HepG2 (cell line): Measurements from ENCODE around the gene HNRNPM. TPM values are rescaled to one million over a fixed set of nuclear protein-coding genes. Genes with fewer than 3 reads are reported as not detected.

Source experiments
- CENPBD1 ChIP-seq: sonication (generic); formaldehyde crosslinking; IDR thresholded peaks from 2 replicates; pipeline ENCODE4 v1.8.0; 2022; ENCODE audit warnings: missing genetic modification reagents, low read depth, mild to moderate bottlenecking, borderline replicate concordance
- ELF1 ChIP-seq: sonication (generic); formaldehyde crosslinking; IDR thresholded peaks from 2 replicates; pipeline ENCODE4 v1.4.0; 2020; ENCODE audit warnings: missing genetic modification reagents
- HBP1 ChIP-seq: IDR thresholded peaks from 2 replicates; pipeline ENCODE4 v1.6.1; 2016; ENCODE audit warnings: low read depth, control low read depth
- JUNB ChIP-seq: sonication (generic); formaldehyde crosslinking; IDR thresholded peaks from 2 replicates; pipeline ENCODE4 v1.8.0; 2022; ENCODE audit warnings: missing genetic modification reagents, mild to moderate bottlenecking, borderline replicate concordance
- NONO ChIP-seq, 2 experiments: fragments of 450-650 bp in 1 of 2; sonication (generic) in 1 of 2; formaldehyde crosslinking in 1 of 2; IDR thresholded peaks in 1 of 2; conservative IDR thresholded peaks in 1 of 2; 2 replicates each; pipeline versions ENCODE4 v1.6.1 to v1.8.0; 2017 to 2022; ENCODE audit warnings: mild to moderate bottlenecking in 1 of 2, missing genetic modification reagents in 1 of 2, moderate library complexity in 1 of 2
- PHF21A ChIP-seq: sonication (generic); formaldehyde crosslinking; IDR thresholded peaks from 2 replicates; pipeline ENCODE4 v1.5.0; 2020; ENCODE audit warnings: mild to moderate bottlenecking, missing genetic modification reagents
- PLRG1 ChIP-seq: fragments of 450-650 bp; conservative IDR thresholded peaks from 2 replicates; pipeline ENCODE4 v1.6.1; 2016
- SAP130 ChIP-seq: IDR thresholded peaks from 2 replicates; pipeline ENCODE4 v1.6.1; 2016; ENCODE audit warnings: low read depth
- SATB2 ChIP-seq: sonication (generic); formaldehyde crosslinking; IDR thresholded peaks from 2 replicates; pipeline ENCODE4 v1.5.0; 2020; ENCODE audit warnings: missing genetic modification reagents
- SMAD1 ChIP-seq: sonication (generic); formaldehyde crosslinking; IDR thresholded peaks from 2 replicates; pipeline ENCODE4 v1.4.0; 2020; ENCODE audit warnings: missing genetic modification reagents, low read depth, mild to moderate bottlenecking, borderline replicate concordance
- ZBTB2 ChIP-seq: sonication (generic); formaldehyde crosslinking; IDR thresholded peaks from 2 replicates; pipeline ENCODE4 v1.8.0; 2022; ENCODE audit warnings: low read depth, missing genetic modification reagents
- ZNF136 ChIP-seq: sonication (generic); formaldehyde crosslinking; IDR thresholded peaks from 2 replicates; pipeline ENCODE4 v1.8.1; 2022; ENCODE audit warnings: low read depth, mild to moderate bottlenecking, moderate library complexity, missing genetic modification reagents
- ZNF30 ChIP-seq: sonication (generic); formaldehyde crosslinking; IDR thresholded peaks from 2 replicates; pipeline ENCODE4 v1.5.0; 2020; ENCODE audit warnings: mild to moderate bottlenecking, missing genetic modification reagents
- ZNF337 ChIP-seq: sonication (generic); formaldehyde crosslinking; IDR thresholded peaks from 2 replicates; pipeline ENCODE4 v1.5.1; 2020; ENCODE audit warnings: missing genetic modification reagents, low read depth, mild to moderate bottlenecking, borderline replicate concordance
- ZNF749 ChIP-seq: sonication (generic); formaldehyde crosslinking; IDR thresholded peaks from 2 replicates; pipeline ENCODE4 v1.8.0; 2022; ENCODE audit warnings: mild to moderate bottlenecking, missing genetic modification reagents, moderate library complexity, borderline replicate concordance
- polyA plus RNA-seq, 8 experiments: library from polyadenylated mRNA; depleted of rRNA in 3 of 8; stranded (reverse) in 7 of 8; unstranded in 1 of 8; fragments of >200 nt; fragmentation: Illumina TruSeq in 4 of 8; extraction: Trizol in 4 of 8; gene quantifications; 2 replicates each; pipeline versions ENCODE4 v1.2.1 to v1.2.3, GENCODE V29; 2011 to 2016; ENCODE audit warnings: low read depth in 4 of 8, missing spikeins in 1 of 8, mixed read lengths in 1 of 8; ENCODE audit not compliant: insufficient read depth in 1 of 8
- total RNA-seq, 5 experiments: library from RNA; depleted of rRNA; stranded (reverse); fragments of >200 nt; fragmentation: Illumina TruSeq; extraction: Trizol; gene quantifications; 2 replicates each; pipeline ENCODE4 v1.2.3, GENCODE V29; 2016; ENCODE audit warnings: low read depth in 1 of 5
- TF ChIP-seq, protein P1 (sequence below): sonication (generic); formaldehyde crosslinking; IDR thresholded peaks from 2 replicates; pipeline ENCODE4 v1.9.0; 2022; ENCODE audit warnings: missing genetic modification reagents, mild to moderate bottlenecking, borderline replicate concordance
- TF ChIP-seq, protein P2 (sequence below): sonication (generic); formaldehyde crosslinking; IDR thresholded peaks from 2 replicates; pipeline ENCODE4 v1.5.1; 2020; ENCODE audit warnings: mild to moderate bottlenecking, missing genetic modification reagents, moderate library complexity
- TF ChIP-seq, protein P3 (sequence below): sonication (generic); formaldehyde crosslinking; IDR thresholded peaks from 2 replicates; pipeline ENCODE4 v1.8.1; 2023; ENCODE audit warnings: missing genetic modification reagents, inconsistent platforms, borderline replicate concordance

Gene HNRNPM
- total and polyA plus RNA-seq, 2 of the 13 experiments (the other 11 are each of a cell fraction or from before 2014, with no cell fraction given), result 56.7 to 102 TPM

DNA sequence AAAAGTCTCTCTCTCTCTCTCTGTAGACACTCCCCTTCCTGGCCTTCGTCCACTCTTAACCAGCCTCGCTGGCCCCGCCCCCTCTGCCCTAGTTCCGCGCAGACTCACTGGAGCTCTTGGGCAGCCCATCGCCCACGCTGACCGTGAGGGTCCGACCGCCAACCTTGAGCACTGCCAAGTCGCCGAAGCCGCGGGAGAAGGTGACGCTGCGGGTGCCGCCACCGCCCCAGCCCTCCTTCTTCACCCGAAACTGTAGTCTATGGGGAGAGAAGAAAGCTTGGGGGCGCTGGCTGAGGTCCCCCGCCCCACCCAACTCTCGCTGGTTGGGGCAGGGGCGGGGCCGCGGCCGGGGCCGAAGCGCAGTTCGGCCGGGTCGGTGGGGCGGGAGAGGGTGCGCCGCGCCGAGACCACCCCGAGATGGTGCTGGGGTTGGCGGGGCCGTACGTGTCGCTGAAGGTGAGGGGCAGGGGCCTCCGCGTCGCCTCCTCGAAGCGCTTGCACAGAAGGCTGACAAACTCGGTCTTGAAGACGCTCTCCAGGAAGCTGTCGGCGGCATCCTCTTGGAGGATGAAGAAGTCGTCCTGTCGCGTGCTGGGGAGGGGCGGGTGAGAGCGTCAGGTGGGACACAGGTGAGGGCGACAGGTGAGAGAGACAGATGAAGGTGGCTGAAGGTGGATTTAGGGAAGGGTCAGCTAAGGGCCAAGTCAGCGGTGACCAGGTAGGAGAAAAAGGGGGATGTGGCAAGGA lies 81.7 kb downstream of the HNRNPM start (continued):
- TF ChIP-seq HBP1 (CRISPR knock-in tag) (no peak), JUNB (CRISPR knock-in tag) (no peak), CENPBD1 (no peak), ZNF749 (no peak), NONO (IDR thresholded peaks at IDR 0.05) (no peak), NONO (CRISPR knock-in tag; conservative IDR thresholded peaks at IDR 0.05) (0 out of 2 replicates have a peak, but pooled peaks have one; percentile 42), PLRG1 (no peak), SAP130 (peak; percentile 61), ELF1 (CRISPR knock-in tag) (no peak), SATB2 (no peak), SMAD1 (CRISPR knock-in tag) (0 out of 2 replicates have a peak, but pooled peaks have one; percentile 64), ZNF337 (CRISPR knock-in tag) (no peak), ZNF136 (CRISPR knock-in tag) (no peak), ZNF30 (no peak), PHF21A (CRISPR knock-in tag) (no peak), ZBTB2 (CRISPR knock-in tag) (no peak)
- TF ChIP-seq, protein P1, sequence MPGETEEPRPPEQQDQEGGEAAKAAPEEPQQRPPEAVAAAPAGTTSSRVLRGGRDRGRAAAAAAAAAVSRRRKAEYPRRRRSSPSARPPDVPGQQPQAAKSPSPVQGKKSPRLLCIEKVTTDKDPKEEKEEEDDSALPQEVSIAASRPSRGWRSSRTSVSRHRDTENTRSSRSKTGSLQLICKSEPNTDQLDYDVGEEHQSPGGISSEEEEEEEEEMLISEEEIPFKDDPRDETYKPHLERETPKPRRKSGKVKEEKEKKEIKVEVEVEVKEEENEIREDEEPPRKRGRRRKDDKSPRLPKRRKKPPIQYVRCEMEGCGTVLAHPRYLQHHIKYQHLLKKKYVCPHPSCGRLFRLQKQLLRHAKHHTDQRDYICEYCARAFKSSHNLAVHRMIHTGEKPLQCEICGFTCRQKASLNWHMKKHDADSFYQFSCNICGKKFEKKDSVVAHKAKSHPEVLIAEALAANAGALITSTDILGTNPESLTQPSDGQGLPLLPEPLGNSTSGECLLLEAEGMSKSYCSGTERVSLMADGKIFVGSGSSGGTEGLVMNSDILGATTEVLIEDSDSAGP (CRISPR knock-in tag), result 0 out of 2 replicates have a peak, but pooled peaks have one; percentile 24
- TF ChIP-seq, protein P2, sequence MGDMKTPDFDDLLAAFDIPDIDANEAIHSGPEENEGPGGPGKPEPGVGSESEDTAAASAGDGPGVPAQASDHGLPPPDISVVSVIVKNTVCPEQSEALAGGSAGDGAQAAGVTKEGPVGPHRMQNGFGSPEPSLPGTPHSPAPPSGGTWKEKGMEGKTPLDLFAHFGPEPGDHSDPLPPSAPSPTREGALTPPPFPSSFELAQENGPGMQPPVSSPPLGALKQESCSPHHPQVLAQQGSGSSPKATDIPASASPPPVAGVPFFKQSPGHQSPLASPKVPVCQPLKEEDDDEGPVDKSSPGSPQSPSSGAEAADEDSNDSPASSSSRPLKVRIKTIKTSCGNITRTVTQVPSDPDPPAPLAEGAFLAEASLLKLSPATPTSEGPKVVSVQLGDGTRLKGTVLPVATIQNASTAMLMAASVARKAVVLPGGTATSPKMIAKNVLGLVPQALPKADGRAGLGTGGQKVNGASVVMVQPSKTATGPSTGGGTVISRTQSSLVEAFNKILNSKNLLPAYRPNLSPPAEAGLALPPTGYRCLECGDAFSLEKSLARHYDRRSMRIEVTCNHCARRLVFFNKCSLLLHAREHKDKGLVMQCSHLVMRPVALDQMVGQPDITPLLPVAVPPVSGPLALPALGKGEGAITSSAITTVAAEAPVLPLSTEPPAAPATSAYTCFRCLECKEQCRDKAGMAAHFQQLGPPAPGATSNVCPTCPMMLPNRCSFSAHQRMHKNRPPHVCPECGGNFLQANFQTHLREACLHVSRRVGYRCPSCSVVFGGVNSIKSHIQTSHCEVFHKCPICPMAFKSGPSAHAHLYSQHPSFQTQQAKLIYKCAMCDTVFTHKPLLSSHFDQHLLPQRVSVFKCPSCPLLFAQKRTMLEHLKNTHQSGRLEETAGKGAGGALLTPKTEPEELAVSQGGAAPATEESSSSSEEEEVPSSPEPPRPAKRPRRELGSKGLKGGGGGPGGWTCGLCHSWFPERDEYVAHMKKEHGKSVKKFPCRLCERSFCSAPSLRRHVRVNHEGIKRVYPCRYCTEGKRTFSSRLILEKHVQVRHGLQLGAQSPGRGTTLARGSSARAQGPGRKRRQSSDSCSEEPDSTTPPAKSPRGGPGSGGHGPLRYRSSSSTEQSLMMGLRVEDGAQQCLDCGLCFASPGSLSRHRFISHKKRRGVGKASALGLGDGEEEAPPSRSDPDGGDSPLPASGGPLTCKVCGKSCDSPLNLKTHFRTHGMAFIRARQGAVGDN, result peak; percentile 90
- TF ChIP-seq, protein P3, sequence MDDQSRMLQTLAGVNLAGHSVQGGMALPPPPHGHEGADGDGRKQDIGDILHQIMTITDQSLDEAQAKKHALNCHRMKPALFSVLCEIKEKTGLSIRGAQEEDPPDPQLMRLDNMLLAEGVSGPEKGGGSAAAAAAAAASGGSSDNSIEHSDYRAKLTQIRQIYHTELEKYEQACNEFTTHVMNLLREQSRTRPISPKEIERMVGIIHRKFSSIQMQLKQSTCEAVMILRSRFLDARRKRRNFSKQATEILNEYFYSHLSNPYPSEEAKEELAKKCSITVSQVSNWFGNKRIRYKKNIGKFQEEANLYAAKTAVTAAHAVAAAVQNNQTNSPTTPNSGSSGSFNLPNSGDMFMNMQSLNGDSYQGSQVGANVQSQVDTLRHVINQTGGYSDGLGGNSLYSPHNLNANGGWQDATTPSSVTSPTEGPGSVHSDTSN (CRISPR knock-in tag), result no peak
